ENCODE measurements around the gene TSC22D3.

TSC22D3 gene

DNA sequence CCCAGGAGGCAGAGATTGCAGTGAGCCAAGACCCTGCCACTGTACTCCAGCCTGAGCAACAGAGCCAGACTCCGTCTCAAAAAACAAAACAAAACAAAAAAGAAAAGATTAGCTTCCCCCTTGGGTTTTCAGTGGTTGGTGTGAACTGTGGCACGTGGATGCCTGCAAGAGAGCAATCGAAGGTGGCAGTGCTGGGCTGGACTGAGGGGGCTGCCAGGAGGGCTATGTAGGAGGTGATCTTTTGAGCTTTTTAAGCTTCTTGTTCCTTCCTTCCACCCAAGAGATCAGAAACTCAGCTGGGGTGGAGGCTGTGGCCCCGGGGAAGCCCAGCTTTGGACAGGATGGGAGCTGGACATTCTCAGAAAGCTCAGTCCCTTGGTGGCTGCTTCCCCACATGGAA lies 97.7 kb downstream of the TSC22D3 start:
- TF ChIP-seq, protein P1, sequence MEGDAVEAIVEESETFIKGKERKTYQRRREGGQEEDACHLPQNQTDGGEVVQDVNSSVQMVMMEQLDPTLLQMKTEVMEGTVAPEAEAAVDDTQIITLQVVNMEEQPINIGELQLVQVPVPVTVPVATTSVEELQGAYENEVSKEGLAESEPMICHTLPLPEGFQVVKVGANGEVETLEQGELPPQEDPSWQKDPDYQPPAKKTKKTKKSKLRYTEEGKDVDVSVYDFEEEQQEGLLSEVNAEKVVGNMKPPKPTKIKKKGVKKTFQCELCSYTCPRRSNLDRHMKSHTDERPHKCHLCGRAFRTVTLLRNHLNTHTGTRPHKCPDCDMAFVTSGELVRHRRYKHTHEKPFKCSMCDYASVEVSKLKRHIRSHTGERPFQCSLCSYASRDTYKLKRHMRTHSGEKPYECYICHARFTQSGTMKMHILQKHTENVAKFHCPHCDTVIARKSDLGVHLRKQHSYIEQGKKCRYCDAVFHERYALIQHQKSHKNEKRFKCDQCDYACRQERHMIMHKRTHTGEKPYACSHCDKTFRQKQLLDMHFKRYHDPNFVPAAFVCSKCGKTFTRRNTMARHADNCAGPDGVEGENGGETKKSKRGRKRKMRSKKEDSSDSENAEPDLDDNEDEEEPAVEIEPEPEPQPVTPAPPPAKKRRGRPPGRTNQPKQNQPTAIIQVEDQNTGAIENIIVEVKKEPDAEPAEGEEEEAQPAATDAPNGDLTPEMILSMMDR (IDR thresholded peaks at IDR 0.05): no peak

DNA sequence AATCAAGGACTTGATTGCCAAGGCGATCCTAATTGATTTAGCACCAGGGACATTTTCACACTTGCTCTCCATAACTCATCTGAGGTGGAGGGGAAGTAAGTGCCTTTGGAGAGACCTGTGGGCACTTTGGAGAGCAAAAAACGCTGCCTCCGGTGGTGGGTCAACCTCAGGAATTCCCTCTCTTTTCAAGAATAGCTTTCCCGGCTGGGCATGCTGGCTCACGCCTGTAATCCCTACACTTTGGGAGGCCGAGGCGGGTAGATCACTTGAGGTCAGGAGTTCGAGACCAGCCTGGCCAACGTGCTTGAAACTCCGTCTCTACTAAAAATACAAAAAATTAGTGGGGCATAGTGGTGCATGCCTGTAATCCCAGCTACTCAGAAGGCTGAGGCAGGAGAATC lies 98.1 kb downstream of the TSC22D3 start:
- TF ChIP-seq, protein P1 (IDR thresholded peaks at IDR 0.05): no peak

DNA sequence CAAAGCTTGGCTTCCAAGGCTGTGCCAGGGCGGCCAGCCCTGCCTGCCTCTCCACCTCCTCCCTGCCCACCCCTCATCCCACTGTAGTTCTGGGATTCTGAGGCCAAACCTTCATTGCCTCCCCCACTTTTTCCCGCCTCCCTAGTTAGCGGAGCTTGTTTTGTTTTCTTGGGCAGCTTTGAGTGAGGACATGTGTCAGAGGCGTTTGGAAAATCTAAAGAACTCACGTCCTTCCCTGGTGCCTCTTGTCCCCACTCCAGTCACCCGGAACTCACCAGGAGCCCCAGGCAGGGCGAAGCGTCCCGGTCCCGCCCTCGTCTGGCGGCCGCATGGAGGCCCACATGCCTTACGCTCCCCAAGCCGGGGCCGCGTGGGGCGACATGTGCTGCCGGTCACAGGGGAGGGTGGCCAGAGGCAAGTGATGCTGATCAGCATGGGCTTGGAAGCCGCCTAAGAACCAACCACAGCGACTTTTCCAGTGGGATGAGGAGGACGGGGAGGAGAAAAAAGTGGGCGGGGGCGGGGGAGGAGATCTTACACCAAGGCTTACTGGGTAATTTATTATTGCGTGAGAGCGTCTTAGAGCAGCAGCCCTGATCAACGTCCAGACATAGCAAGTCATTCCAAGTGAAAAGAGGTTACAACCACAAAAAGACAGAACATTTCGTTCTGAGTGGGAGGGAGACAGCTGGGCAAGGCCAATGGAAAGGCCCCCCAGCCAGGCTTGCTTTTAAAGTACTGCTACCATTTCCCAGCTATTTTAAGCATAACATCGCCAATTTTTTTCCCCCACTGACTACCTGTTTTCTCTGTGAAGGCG lies 98.8 kb downstream of the TSC22D3 start:
- TF ChIP-seq, protein P1 (IDR thresholded peaks at IDR 0.05): no peak

DNA sequence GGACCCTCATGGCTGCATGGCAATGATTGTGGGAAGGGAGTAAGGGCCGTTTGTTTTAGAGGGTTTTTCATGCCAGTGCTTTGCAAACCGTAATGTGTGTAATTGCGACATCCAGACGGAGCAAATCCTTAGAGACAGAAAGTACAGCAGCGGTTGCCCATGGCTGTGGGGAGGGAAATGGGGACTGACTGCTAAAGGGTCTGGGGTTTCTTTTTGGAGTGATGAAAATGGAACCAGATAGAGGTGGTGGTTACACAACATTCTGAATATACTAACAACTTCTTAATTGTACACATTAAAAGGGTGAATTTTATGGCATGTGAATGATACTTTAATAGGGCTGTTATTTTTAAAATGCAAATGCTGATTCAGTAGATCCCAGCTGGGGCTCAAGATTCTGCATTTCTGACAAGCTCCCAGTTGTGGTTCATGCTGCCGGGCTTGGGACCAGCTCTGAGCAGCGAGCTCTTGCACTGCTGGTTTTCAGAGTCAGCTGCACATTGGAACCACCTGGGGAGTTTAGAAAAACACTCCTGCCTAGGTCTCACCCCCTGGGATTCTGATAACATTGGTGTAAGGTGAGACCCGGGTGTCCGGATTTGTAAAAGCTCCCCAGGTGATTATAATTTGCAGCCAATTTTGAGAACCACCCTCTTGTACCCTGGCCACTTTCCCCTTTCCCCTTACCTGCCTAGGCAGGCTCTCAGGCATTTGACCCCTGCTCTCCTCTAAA lies 99.6 kb downstream of the TSC22D3 start:
- TF ChIP-seq, protein P1 (IDR thresholded peaks at IDR 0.05): no peak

DNA sequence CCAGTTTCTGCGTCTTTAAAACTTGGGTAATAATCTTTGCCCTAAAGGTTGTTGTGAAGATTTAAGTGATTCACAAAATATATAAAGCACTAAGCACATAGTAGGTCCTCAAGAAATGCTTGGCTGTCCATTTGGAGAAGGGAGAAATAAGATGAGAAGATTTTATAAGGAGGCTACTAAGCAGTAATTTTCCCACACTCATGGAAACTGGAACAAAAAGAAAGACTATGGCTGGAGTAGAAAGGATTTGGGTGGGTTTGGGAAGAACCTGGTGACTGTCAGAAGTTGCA lies 100.3 kb downstream of the TSC22D3 start:
- TF ChIP-seq, protein P1 (IDR thresholded peaks at IDR 0.05): no peak

DNA sequence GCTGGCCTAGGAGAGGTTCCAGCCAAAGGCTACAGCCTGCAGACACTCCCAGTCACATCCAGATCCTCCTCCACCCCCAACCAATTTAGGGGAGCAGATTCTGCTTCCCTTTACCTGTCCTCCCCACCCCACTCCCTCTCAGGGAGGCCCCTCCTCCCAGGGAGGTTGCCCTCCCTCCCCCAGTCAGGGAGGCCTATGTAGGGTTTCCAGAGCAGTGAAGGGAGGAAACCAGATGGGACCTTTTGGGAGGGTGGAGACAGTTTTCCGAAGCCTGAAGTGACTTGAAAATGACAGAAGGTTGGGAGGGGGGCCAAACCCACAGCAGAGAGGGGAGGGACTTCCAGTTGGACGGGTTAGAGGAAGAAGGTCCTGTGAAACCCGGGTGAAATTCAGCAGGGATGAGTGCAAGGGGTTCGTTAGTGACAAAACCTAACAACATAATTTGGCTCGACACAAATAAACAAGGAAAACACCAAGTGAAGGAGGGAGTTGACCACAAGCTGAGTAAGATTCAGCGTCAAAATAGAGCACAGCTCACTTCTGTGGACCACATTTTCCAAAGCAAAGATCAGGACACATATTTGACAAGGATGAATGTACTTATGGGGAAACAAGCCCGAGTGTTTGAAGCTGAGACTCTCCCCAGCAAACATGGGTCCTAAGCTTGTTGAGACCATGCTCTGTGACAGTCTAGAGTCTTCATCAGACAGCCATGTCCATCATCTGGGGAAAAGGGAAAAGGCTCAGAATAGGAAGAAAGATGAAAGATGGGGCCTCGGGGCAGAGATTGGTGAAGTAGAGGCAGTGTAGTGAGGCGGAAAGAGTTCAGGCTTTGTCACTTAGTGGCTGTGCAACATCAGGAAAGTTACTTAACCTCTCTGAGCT lies 100.9 kb downstream of the TSC22D3 start:
- TF ChIP-seq, protein P1 (IDR thresholded peaks at IDR 0.05): no peak

DNA sequence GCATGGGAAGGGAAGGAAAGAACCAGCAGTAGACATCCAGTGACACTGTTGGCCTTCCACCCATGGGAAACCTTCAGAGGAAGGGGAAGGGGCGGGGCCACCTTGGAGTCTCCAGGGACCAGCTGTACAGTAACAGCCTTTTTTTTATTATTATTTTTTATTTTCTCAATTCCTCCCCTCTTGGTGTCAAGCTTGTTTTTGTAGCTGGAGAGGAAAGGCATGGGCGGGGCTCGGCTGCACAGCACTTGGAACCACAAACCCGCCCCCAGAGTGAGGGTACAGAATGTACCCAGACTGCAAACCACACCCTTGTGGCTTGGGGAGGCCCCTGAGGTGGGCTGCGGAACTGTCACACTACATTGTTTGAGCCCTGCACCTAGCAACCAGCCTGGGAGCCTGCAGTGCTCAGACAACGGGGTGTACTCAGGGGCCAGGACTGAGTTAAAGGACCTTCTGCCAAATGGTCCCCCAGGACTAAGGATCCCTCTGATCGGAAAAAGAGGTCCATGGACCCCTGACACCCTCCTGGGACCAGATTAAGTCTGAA lies 101.6 kb downstream of the TSC22D3 start:
- TF ChIP-seq, protein P1 (IDR thresholded peaks at IDR 0.05): no peak

All from LNCAP (cell line).